ENCODE results near the gene PIANP.

Gene PIANP

GRCh38 chr12:6667559-6668210, 32.9 kb downstream of the PIANP start:
- DNase-seq (ENCODE audit: low spot score) = no peak

DNA sequence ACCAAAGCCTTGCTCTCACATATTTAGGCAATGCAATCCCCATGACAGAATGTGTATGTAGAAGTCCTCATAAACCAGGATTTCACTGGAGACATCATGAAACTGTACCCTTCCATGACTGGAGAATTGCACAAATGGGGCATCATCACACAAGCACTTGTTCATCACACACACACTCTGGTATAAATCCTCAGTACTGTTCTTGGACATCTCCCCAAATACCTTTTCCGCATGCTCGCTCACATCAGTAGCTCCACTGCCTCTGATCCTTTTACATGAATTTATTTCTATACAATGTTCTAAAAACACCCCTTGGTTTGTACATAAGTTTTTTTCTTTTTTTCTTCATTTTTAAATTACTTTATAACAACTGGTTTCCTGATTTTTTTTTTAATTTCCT, 34.4 kb downstream of the PIANP start:
- no peak for DNase-seq (ENCODE audit: low spot score)

GRCh38 chr12:6664902-6665301, 35.7 kb downstream of the PIANP start:
- DNase-seq (ENCODE audit: low spot score) = no peak

DNA sequence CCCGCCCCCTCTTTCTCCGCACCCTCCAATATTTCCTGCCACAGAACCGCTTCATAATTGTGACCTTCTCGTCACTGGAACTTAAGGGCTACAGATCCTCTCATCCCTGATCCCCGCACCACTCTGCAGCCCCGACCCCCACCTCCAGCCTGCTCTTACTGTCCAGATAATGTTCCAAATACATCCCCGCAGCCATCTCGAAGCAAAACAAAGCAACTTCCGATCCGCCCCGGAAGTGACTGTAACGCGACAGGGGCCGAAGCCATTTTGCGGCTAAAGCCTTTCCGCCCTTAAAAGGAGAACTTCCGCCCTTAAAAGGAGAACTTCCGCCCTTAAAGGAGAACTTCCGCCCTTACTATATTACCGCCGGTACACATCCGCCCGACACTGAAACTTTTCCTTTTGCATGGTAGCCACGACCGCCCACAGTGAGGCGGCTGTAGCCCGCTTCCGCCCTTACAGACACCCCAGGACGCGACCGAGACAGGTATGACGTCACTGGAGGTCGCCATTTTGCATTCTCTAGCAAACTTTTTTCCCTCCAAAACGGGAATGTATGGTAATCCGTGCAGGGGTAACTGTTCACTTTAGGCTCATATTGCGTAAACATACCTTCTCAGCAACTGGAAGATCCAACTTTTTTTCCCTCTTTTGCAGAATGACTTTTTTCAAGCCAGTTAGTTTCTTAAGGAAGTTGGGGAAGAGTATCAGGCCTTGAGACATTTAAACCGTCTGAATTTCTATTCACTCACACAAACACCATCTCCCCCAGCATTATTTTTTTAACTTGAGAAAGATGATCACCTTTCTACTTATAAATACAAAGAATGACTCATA, 37.5 kb downstream of the PIANP start, which contains the start of gene ING4:
ING4 (minus strand) TSS at position 214 of the 837 bp plus-strand sequence; CDS start at position 196, 18 bp downstream.
- peak; percentile 100 for DNase-seq (ENCODE audit: low spot score)

GRCh38 chr12:6662602-6662905, 38.1 kb downstream of the PIANP start:
- peak; percentile 55 for DNase-seq (ENCODE audit: low spot score)

DNA sequence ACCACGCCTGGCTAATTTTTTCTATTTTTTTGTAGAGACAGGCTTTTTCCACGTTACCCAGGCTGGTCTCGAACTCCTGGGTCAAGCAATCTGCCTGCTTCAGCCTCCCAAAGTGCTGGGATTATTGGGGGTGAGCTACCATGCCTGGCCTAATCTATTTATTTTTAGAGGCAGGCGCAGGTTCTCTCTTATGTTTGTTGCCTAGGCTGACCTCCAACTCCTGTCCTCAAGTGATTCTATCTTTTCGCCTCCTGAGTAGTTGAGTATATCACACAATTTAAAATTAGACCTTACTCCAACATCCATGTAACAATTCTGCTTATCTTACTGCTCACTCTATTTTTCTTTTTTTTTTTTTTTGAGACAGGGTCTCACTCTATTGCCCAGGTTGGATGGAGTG, 46.6 kb downstream of the PIANP start:
- no peak for DNase-seq (ENCODE audit: low spot score)

DNA sequence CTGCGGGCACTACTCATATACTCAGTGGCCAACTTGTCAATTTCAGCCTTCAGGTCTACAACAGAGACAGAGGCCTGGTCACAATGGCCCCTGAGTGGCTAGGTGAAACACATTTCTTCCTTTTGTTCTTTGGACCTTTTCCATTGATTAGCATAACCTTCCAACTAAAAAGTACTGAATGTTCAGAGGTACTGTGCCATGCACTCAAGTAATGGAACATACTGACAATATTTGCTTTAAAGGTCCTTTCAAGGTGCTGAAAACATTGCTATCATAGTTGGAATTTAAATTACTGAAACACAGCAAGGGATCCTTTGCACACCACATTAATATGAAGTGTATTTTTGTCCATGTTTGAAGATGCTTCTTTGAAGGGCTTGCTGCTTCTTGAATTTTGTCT, 47.3 kb downstream of the PIANP start:
- no peak for DNase-seq (ENCODE audit: low spot score)

DNA sequence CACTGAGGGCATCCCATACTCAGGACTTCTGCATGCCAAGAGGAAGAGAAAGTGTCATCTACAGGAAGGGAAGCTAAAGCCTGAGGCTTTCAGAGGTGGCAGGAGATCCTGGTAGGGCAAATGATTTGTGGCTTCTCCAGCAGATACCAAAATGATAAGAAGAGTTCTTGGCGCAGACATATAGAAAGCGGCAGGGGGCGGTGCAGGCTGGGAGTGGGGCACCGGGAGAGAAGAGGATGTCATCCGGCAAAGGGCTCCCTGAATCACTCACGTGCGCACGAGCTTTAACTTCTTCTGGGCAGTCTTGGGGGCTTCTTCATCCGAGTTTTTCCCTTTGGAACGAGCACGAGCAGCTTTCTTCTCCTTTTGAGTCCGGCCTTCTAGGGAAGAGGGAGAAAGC, 48.2 kb downstream of the PIANP start:
- no peak for DNase-seq (ENCODE audit: low spot score)

- DNase-seq (ENCODE audit: low spot score) = no peak
Observed at GRCh38 chr12:6650832-6651231, 49.8 kb downstream of the PIANP start.

- no peak for DNase-seq (ENCODE audit: low spot score)
Observed at GRCh38 chr12:6647083-6647604, 53.5 kb downstream of the PIANP start, which contains the start of gene ACRBP. TSS of gene ACRBP (minus strand) at chr12:6647432. CDS start at chr12:6647366, 66 bp downstream.

DNA sequence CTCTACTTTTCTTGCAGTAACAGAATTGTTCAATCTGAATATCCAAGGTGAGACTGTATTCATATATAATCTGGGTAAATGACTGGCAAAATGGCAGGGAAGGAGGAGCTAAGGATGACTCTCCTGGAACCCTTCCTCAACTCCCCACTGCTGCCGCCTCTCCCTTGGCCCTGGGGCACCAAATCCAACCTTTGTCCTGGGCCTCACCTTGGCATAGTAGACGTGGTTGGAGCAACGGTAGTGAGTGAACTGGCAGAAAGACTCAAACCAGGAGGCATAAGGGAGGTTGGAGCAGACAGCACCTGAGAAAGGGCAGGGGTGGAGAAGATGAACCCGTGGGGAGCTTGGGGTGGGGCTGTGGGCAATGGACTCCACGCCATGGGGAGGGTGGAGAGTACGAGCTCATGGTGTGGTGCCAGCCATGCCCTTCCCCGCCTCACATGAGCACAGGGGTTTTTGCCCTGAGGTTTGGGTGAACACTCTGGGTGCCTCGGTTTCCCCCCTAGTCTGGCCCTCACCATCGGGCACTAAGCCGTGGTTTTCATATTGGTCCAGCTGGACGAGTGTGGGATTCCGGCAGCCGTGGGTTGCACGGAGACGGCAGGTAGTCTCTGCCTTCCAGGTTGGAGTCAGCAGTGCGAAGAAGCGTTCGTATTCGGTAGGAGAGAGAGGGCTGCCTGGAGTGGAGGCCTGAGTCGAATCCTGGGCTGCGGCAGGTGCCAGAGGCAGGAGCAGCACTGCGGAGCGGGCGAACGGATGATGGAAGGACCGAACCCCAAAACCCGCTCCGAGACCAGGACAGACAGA, 54.1 kb downstream of the PIANP start:
- no peak for DNase-seq (ENCODE audit: low spot score)

DNA sequence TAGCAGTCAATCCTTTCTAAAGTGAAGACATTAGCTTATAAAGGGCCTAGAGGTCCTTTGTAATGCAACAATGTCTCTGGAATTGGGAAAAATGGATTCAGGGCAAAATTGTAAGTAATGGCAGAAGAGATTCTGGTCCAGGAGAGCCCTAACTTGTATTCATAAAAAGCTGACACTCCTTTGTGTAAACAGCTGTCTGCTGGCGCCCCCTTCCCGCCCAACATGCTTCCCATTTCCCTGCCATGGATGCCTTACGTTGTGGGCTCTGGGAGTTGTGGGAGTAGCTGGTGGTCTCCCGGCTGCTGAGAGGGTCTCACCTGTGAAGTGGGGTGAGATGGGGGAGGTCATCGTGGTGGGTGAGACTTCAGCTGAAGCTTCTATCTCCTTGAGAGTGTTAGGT, 55.7 kb downstream of the PIANP start:
- DNase-seq (ENCODE audit: low spot score) = no peak

DNA sequence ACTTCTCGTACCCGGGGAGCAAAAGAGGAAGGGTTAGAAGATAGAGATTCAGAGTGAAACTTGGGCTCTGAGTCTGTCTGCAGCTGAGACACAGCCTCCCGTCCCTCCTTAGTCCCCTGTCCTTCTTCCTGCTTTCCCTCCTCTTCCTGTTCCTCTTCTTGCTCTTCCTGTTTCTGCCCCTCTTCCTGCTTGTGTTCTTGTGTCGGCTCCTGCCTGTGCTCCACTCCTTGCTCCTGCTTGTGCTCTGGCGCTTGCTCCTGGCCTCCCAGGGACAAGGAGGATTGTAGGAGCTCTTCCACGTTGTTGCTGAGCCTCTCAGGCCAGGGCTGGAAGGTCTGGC, 56.4 kb downstream of the PIANP start:
- no peak for DNase-seq (ENCODE audit: low spot score)

Measured in RKO (cell line).